Uterus (tissue), 2 donors: ENCODE results near the gene KIAA0232.

Experiments
- POLR2A ChIP-seq, 2 donors: fragments of 450-650 bp; IDR thresholded peaks; one replicate each; pipeline ENCODE4 v1.6.1; 2016; ENCODE audit warnings: antibody characterized with exemption in 2 of 2, mild to moderate bottlenecking in 1 of 2, moderate library complexity in 1 of 2
- TF ChIP-seq, protein P1 (sequence below), 4 experiments: fragments of 200-600 bp in 2 of 4; fragments of 450-650 bp in 2 of 4; sonication (generic) in 2 of 4; IDR thresholded peaks; one replicate each; pipeline ENCODE4 v1.5.1; 2016 to 2019; ENCODE audit warnings: antibody characterized with exemption in 4 of 4, mild to moderate bottlenecking in 2 of 4, moderate library complexity in 1 of 4

- TF ChIP-seq, protein P1, sequence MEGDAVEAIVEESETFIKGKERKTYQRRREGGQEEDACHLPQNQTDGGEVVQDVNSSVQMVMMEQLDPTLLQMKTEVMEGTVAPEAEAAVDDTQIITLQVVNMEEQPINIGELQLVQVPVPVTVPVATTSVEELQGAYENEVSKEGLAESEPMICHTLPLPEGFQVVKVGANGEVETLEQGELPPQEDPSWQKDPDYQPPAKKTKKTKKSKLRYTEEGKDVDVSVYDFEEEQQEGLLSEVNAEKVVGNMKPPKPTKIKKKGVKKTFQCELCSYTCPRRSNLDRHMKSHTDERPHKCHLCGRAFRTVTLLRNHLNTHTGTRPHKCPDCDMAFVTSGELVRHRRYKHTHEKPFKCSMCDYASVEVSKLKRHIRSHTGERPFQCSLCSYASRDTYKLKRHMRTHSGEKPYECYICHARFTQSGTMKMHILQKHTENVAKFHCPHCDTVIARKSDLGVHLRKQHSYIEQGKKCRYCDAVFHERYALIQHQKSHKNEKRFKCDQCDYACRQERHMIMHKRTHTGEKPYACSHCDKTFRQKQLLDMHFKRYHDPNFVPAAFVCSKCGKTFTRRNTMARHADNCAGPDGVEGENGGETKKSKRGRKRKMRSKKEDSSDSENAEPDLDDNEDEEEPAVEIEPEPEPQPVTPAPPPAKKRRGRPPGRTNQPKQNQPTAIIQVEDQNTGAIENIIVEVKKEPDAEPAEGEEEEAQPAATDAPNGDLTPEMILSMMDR (IDR thresholded peaks at IDR 0.05) = no peak
- TF ChIP-seq POLR2A (IDR thresholded peaks at IDR 0.05) = no peak
Observed at GRCh38 chr4:6925357-6925836, 142.9 kb downstream of the KIAA0232 start.
